ENCODE measurements around the gene TMEM125. TPM values are rescaled to one million over a fixed set of nuclear protein-coding genes. Genes with fewer than 3 reads are reported as not detected.

Gene TMEM125
- total and polyA plus RNA-seq, 2 experiments from 2014 or later, result 2.0 TPM

GRCh38 chr1:43227143-43227764 lies 42.5 kb upstream of the TMEM125 start:
- no peaks in the 10 kb centered on the region for H3K9me3 ChIP-seq (ENCODE audit: low read depth)
- H3K4me1 ChIP-seq (ENCODE audit: low read depth), result no peaks in the 10 kb centered on the region
- H3K4me3 ChIP-seq, result no peak overlapping the region
- H3K27ac ChIP-seq, result no peak overlapping the region
- peak; percentile 81 to 88 for DNase-seq (ENCODE audit: low read depth in 1 of 2, low spot score in 1 of 2)
- no peaks in the 10 kb centered on the region for H3K36me3 ChIP-seq
- peak; percentile 92 for TF ChIP-seq CTCF (IDR thresholded peaks at IDR 0.05; ENCODE audit: low read depth, low read length)
- H3K27me3 ChIP-seq, result no peaks in the 10 kb centered on the region

DNA sequence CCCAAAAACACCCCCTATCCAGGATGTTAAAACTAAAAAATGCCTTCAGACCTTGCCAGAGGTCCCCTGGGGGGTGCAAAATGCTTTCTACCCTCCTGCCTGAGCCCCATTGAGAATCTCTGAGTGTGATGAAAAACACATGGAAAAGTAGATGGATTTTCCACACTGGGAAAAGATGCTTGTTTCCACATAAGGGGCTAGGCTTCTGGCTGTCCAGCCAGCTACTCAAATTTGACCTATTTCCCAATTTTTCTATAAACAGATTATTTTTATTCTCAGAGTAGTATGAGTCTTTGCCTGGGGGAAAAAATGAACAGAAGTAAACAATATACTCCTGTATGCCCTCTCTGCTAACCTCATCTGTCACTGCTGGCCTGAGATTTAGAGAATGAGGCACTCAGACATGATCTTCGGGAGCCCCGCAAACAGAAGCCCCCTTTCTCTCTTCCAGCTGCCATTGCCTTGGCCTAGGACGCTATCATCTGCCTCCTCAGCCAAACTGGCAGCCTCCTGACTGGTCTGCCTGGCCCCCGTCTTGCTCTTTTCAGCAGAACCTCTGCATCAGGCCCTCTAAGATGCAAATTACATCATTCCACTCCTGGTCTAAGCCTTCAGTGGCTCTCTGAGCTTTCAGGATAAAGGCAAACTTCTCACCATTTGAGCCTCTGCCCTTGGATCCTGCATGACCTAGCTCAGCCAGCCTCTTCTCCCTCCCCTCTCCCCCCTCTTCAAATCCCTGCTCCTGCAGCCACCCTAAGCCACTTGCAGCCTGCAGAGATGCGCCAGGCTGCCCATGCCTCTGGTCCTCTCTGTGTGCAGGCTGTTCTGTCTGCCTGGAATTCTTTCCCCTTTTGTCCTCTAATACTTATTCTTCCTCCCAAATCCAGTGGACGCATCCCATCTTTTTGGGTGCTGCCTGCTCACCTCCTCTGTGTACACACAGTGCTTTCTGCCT lies 39.7 kb upstream of the TMEM125 start:
- Histone ChIP-seq H3K36me3 (no peaks in the 10 kb centered on the region), H3K4me3 (no peak overlapping the region), H3K4me1 (ENCODE audit: low read depth) (peaks cover 3% of the 10 kb centered on the region), H3K27me3 (no peaks in the 10 kb centered on the region), H3K27ac (no peak overlapping the region), H3K9me3 (ENCODE audit: low read depth) (no peaks in the 10 kb centered on the region)
- no peak for TF ChIP-seq CTCF (IDR thresholded peaks at IDR 0.05; ENCODE audit: low read depth, low read length)
- DNase-seq (ENCODE audit: low read depth in 1 of 2, low spot score in 1 of 2), result no peak

DNA sequence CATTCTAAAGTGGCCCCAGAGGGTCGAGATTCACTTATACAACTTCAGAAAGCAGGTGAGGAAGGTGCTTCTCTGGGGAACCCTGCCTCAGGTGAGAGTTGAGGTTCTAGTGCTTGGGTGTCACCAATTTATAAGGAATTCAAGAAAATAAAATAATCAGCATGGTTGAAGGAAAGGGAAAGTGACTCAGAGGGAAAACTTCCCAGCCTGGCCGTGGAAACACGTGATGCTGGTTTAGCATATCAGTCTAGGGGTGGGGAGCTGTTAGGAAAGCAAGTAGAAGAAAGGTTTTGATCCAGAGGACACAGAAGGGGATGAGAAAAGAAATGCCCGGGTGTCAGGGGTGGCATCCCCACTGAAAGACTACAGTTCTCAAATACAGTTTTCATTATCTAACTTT lies 37.7 kb upstream of the TMEM125 start:
- peak in 1 of 2 donors; percentile 87 for DNase-seq (ENCODE audit: low read depth in 1 of 2, low spot score in 1 of 2)
- H3K27me3 ChIP-seq, result no peaks in the 10 kb centered on the region
- no peak for TF ChIP-seq CTCF (IDR thresholded peaks at IDR 0.05; ENCODE audit: low read depth, low read length)
- peaks cover 3% of the 10 kb centered on the region for H3K4me1 ChIP-seq (ENCODE audit: low read depth)
- H3K27ac ChIP-seq, result no peak overlapping the region
- no peaks in the 10 kb centered on the region for H3K9me3 ChIP-seq (ENCODE audit: low read depth)
- H3K4me3 ChIP-seq, result no peak overlapping the region
- H3K36me3 ChIP-seq, result no peaks in the 10 kb centered on the region

GRCh38 chr1:43232482-43232881 lies 37.3 kb upstream of the TMEM125 start:
- TF ChIP-seq CTCF (IDR thresholded peaks at IDR 0.05; ENCODE audit: low read depth, low read length), result no peak
- Histone ChIP-seq H3K27me3 (no peaks in the 10 kb centered on the region), H3K27ac (no peak overlapping the region), H3K4me1 (ENCODE audit: low read depth) (peaks cover 3% of the 10 kb centered on the region), H3K4me3 (no peak overlapping the region), H3K9me3 (ENCODE audit: low read depth) (no peaks in the 10 kb centered on the region), H3K36me3 (no peaks in the 10 kb centered on the region)
- peak in 1 of 2 donors; percentile 21 for DNase-seq (ENCODE audit: low read depth in 1 of 2, low spot score in 1 of 2)

GRCh38 chr1:43233631-43234030 lies 36.2 kb upstream of the TMEM125 start:
- H3K27ac ChIP-seq, result no peak overlapping the region
- H3K4me1 ChIP-seq (ENCODE audit: low read depth), result peaks cover 3% of the 10 kb centered on the region
- H3K4me3 ChIP-seq, result no peak overlapping the region
- H3K9me3 ChIP-seq (ENCODE audit: low read depth), result no peaks in the 10 kb centered on the region
- no peaks in the 10 kb centered on the region for H3K36me3 ChIP-seq
- DNase-seq (ENCODE audit: low read depth in 1 of 2, low spot score in 1 of 2), result no peak
- TF ChIP-seq CTCF (IDR thresholded peaks at IDR 0.05; ENCODE audit: low read depth, low read length), result no peak
- H3K27me3 ChIP-seq, result no peaks in the 10 kb centered on the region
